ENCODE results near the gene TTC7B. TPM values are rescaled to one million over a fixed set of nuclear protein-coding genes. Genes with fewer than 3 reads are reported as not detected.

Gene TTC7B
- total and polyA plus RNA-seq, 2 of the 13 experiments (the other 11 are each of a cell fraction or from before 2014, with no cell fraction given) = 1.3 to 3.2 TPM

DNA sequence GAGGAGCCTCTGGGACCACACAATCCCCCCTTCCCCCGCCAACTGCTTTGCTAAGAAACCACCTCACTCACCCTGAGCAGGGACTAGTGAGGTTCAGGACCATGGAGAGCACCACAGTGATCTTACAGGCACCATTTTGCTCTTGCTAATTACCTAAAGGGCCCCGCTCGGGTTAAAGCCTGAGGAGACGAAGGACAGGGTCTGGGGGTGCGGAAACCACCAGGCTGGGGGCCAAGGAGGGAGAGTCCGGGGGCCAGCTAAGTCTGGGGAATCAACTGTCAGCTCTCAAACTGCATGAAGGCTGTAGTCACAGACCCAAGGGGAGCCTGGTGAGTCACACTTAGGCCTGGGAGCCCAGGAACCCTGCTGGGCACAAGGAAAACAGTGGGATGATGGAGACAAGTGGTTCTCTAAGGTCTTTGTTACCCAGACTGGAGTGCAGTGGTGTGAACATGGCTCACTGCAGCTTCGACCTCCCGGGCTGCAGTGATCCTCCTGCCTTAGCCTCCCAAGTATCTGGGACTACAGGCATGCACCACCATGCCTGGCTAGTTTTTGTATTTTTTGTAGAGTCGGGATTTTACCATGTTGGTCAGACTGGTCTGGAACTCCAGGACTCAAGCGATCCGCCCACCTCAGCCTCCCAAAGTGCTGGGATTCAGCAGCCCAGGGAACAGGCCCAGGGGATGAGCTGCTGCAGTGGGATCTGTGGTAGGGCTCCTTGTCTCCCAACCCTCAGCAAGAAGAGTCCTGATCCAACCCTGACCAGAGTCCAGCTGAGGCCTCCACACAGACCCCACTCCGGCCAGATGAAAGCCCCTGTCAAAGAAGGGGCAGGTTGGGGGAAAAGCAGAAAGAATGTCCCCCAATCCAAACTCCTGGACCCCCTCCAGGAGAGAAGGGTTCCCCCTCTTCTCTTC, 320.6 kb downstream of the TTC7B start (continued):
- TF ChIP-seq ZNF335 (CRISPR knock-in tag; IDR thresholded peaks at IDR 0.05) (peak; percentile 78; the same call in 1 of the 2 replicates), FIP1L1 (IDR thresholded peaks at IDR 0.05; ENCODE audit: borderline replicate concordance, insufficient read depth, low read depth, low read length) (no peak), KAT7 (CRISPR knock-in tag; IDR thresholded peaks at IDR 0.05; ENCODE audit: borderline replicate concordance) (no peak), HDAC2 (CRISPR knock-in tag; IDR thresholded peaks at IDR 0.05) (peak; percentile 35; the same call in 1 of the 2 replicates), ONECUT2 (CRISPR knock-in tag; IDR thresholded peaks at IDR 0.05) (no peak), ZNF549 (CRISPR knock-in tag; IDR thresholded peaks at IDR 0.05) (no peak), SIN3B (IDR thresholded peaks at IDR 0.05; ENCODE audit: low read length) (no peak), TRIM24 (CRISPR knock-in tag; IDR thresholded peaks at IDR 0.05) (no peak), JUNB (CRISPR knock-in tag; IDR thresholded peaks at IDR 0.05; ENCODE audit: borderline replicate concordance) (no peak), ZNF891 (CRISPR knock-in tag; IDR thresholded peaks at IDR 0.05) (no peak)
- TF ChIP-seq, protein P1, sequence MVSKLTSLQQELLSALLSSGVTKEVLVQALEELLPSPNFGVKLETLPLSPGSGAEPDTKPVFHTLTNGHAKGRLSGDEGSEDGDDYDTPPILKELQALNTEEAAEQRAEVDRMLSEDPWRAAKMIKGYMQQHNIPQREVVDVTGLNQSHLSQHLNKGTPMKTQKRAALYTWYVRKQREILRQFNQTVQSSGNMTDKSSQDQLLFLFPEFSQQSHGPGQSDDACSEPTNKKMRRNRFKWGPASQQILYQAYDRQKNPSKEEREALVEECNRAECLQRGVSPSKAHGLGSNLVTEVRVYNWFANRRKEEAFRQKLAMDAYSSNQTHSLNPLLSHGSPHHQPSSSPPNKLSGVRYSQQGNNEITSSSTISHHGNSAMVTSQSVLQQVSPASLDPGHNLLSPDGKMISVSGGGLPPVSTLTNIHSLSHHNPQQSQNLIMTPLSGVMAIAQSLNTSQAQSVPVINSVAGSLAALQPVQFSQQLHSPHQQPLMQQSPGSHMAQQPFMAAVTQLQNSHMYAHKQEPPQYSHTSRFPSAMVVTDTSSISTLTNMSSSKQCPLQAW (CRISPR knock-in tag; IDR thresholded peaks at IDR 0.05) = no peak
- TF ChIP-seq, protein P2, sequence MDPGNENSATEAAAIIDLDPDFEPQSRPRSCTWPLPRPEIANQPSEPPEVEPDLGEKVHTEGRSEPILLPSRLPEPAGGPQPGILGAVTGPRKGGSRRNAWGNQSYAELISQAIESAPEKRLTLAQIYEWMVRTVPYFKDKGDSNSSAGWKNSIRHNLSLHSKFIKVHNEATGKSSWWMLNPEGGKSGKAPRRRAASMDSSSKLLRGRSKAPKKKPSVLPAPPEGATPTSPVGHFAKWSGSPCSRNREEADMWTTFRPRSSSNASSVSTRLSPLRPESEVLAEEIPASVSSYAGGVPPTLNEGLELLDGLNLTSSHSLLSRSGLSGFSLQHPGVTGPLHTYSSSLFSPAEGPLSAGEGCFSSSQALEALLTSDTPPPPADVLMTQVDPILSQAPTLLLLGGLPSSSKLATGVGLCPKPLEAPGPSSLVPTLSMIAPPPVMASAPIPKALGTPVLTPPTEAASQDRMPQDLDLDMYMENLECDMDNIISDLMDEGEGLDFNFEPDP (CRISPR knock-in tag; conservative IDR thresholded peaks at IDR 0.05) = no peak
- TF ChIP-seq, protein P3, sequence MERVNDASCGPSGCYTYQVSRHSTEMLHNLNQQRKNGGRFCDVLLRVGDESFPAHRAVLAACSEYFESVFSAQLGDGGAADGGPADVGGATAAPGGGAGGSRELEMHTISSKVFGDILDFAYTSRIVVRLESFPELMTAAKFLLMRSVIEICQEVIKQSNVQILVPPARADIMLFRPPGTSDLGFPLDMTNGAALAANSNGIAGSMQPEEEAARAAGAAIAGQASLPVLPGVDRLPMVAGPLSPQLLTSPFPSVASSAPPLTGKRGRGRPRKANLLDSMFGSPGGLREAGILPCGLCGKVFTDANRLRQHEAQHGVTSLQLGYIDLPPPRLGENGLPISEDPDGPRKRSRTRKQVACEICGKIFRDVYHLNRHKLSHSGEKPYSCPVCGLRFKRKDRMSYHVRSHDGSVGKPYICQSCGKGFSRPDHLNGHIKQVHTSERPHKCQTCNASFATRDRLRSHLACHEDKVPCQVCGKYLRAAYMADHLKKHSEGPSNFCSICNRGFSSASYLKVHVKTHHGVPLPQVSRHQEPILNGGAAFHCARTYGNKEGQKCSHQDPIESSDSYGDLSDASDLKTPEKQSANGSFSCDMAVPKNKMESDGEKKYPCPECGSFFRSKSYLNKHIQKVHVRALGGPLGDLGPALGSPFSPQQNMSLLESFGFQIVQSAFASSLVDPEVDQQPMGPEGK (CRISPR knock-in tag; IDR thresholded peaks at IDR 0.05) = peak; percentile 26; the same call in 1 of the 2 replicates
- TF ChIP-seq, protein P4, sequence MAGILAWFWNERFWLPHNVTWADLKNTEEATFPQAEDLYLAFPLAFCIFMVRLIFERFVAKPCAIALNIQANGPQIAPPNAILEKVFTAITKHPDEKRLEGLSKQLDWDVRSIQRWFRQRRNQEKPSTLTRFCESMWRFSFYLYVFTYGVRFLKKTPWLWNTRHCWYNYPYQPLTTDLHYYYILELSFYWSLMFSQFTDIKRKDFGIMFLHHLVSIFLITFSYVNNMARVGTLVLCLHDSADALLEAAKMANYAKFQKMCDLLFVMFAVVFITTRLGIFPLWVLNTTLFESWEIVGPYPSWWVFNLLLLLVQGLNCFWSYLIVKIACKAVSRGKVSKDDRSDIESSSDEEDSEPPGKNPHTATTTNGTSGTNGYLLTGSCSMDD (CRISPR knock-in tag; IDR thresholded peaks at IDR 0.05) = no peak
- TF ChIP-seq, protein P5, sequence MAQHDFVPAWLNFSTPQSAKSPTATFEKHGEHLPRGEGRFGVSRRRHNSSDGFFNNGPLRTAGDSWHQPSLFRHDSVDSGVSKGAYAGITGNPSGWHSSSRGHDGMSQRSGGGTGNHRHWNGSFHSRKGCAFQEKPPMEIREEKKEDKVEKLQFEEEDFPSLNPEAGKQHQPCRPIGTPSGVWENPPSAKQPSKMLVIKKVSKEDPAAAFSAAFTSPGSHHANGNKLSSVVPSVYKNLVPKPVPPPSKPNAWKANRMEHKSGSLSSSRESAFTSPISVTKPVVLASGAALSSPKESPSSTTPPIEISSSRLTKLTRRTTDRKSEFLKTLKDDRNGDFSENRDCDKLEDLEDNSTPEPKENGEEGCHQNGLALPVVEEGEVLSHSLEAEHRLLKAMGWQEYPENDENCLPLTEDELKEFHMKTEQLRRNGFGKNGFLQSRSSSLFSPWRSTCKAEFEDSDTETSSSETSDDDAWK (CRISPR knock-in tag; IDR thresholded peaks at IDR 0.05) = no peak
- TF ChIP-seq, protein P6, sequence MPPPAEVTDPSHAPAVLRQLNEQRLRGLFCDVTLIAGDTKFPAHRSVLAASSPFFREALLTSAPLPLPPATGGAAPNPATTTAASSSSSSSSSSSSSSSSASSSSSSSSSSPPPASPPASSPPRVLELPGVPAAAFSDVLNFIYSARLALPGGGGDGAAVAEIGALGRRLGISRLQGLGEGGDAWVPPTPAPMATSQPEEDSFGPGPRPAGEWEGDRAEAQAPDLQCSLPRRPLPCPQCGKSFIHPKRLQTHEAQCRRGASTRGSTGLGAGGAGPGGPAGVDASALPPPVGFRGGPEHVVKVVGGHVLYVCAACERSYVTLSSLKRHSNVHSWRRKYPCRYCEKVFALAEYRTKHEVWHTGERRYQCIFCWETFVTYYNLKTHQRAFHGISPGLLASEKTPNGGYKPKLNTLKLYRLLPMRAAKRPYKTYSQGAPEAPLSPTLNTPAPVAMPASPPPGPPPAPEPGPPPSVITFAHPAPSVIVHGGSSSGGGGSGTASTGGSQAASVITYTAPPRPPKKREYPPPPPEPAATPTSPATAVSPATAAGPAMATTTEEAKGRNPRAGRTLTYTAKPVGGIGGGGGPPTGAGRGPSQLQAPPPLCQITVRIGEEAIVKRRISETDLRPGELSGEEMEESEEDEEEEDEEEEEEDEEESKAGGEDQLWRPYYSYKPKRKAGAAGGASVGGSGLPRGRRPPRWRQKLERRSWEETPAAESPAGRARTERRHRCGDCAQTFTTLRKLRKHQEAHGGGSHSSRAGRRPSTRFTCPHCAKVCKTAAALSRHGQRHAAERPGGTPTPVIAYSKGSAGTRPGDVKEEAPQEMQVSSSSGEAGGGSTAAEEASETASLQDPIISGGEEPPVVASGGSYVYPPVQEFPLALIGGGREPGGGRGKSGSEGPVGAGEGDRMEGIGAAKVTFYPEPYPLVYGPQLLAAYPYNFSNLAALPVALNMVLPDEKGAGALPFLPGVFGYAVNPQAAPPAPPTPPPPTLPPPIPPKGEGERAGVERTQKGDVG (CRISPR knock-in tag; IDR thresholded peaks at IDR 0.05; ENCODE audit: borderline replicate concordance) = no peak
